GM10847 (cell line): Measurements from ENCODE around the gene TERB1.

Experiments used
- POLR2A ChIP-seq: IDR thresholded peaks from 2 replicates; pipeline ENCODE4 v1.6.1; 2011; ENCODE audit not compliant: insufficient read length; ENCODE audit errors: extremely low read depth

Gene TERB1

GRCh38 chr16:66801320-66802105, at the start of gene TERB1:
TERB1 (minus strand) TSS chr16:66801584; CDS start chr16:66796798, 4,786 bp downstream.
- no peak for TF ChIP-seq POLR2A

- TF ChIP-seq POLR2A, result no peak
Measured at GRCh38 chr16:66850115-66850815, 48.9 kb upstream of the TERB1 start.

GRCh38 chr16:66849549-66849948, 48.2 kb upstream of the TERB1 start:
- no peak for TF ChIP-seq POLR2A

GRCh38 chr16:66849021-66849420, 47.6 kb upstream of the TERB1 start:
- no peak for TF ChIP-seq POLR2A

- no peak for TF ChIP-seq POLR2A
Measured at GRCh38 chr16:66848172-66848571, 46.8 kb upstream of the TERB1 start.

GRCh38 chr16:66847533-66848067, 46.2 kb upstream of the TERB1 start:
- TF ChIP-seq POLR2A, result no peak

GRCh38 chr16:66846831-66847230, 45.4 kb upstream of the TERB1 start:
- no peak for TF ChIP-seq POLR2A

GRCh38 chr16:66846266-66846665, 44.9 kb upstream of the TERB1 start:
- no peak for TF ChIP-seq POLR2A

- no peak for TF ChIP-seq POLR2A
Measured at GRCh38 chr16:66845791-66846221, 44.4 kb upstream of the TERB1 start.

GRCh38 chr16:66845080-66845410, 43.7 kb upstream of the TERB1 start:
- TF ChIP-seq POLR2A, result no peak

GRCh38 chr16:66844342-66845079, 43.1 kb upstream of the TERB1 start, which contains the start of gene CA7:
CA7 (plus strand) TSS chr16:66844414; CDS start chr16:66844488, 74 bp downstream.
- no peak for TF ChIP-seq POLR2A

- TF ChIP-seq POLR2A, result no peak
Measured at GRCh38 chr16:66844009-66844341, 42.6 kb upstream of the TERB1 start.

GRCh38 chr16:66843191-66843590, 41.8 kb upstream of the TERB1 start:
- TF ChIP-seq POLR2A, result no peak

GRCh38 chr16:66842765-66843164, 41.4 kb upstream of the TERB1 start:
- TF ChIP-seq POLR2A, result no peak

GRCh38 chr16:66841366-66841765, 40.0 kb upstream of the TERB1 start:
- no peak for TF ChIP-seq POLR2A

- no peak for TF ChIP-seq POLR2A
Measured at GRCh38 chr16:66840883-66841282, 39.5 kb upstream of the TERB1 start.
